ENCODE results near the gene CLDN2. TPM values are rescaled to one million over a fixed set of nuclear protein-coding genes. Genes with fewer than 3 reads are reported as not detected.
"Not testable (repeated sequence)": the region's sequence is repeated elsewhere in the genome, so short reads cannot be mapped to it uniquely, and the experiment has no call there.

The CLDN2 gene
- total RNA-seq (2014; rRNA removed; shearing (Covaris generic)), result 0.03 and 0.10 TPM in 2 replicates
- 0.09 TPM in 1 of 2 replicates, not detected in the other for polyA plus RNA-seq (2015; cell fraction: cytosol; rRNA removed)
- polyA plus RNA-seq (2015; cell fraction: nucleus; rRNA removed), result 0.05 TPM in 1 of 2 replicates, not detected in the other

- DNase-seq (ENCODE audit: low read depth), result no peak
Observed at GRCh38 chrX:106919932-106920452, at the start of gene CLDN2. TSS of gene CLDN2 (plus strand) at chrX:106920402. CDS start at chrX:106928229, 7,827 bp downstream.

GRCh38 chrX:106872796-106873195 lies 47.4 kb upstream of the CLDN2 start:
- DNase-seq (ENCODE audit: low read depth), result not testable (repeated sequence)

GRCh38 chrX:106874075-106874474 lies 46.1 kb upstream of the CLDN2 start:
- no peak for DNase-seq (ENCODE audit: low read depth)

- DNase-seq (ENCODE audit: low read depth), result no peak
Observed at GRCh38 chrX:106875151-106875550, 45.1 kb upstream of the CLDN2 start.

- no peak for DNase-seq (ENCODE audit: low read depth)
Observed at GRCh38 chrX:106889468-106889867, 30.7 kb upstream of the CLDN2 start.

GRCh38 chrX:106891762-106892460 lies 28.3 kb upstream of the CLDN2 start:
- no peak for DNase-seq (ENCODE audit: low read depth)

GRCh38 chrX:106894392-106894909 lies 25.8 kb upstream of the CLDN2 start:
- peak; percentile 71 for DNase-seq (ENCODE audit: low read depth)

- peak; percentile 90 for DNase-seq (ENCODE audit: low read depth)
Observed at GRCh38 chrX:106894978-106895452, 25.2 kb upstream of the CLDN2 start.

- peak; percentile 43 for DNase-seq (ENCODE audit: low read depth)
Observed at GRCh38 chrX:106897259-106897658, 22.9 kb upstream of the CLDN2 start.

GRCh38 chrX:106898462-106898861 lies 21.7 kb upstream of the CLDN2 start:
- DNase-seq (ENCODE audit: low read depth), result peak; percentile 62

- peak; percentile 31 for DNase-seq (ENCODE audit: low read depth)
Observed at GRCh38 chrX:106899276-106899675, 20.9 kb upstream of the CLDN2 start.

- DNase-seq (ENCODE audit: low read depth), result no peak
Observed at GRCh38 chrX:106899841-106900240, 20.4 kb upstream of the CLDN2 start.

GRCh38 chrX:106901341-106901740 lies 18.9 kb upstream of the CLDN2 start:
- no peak for DNase-seq (ENCODE audit: low read depth)

- DNase-seq (ENCODE audit: low read depth), result no peak
Observed at GRCh38 chrX:106901781-106902219, 18.4 kb upstream of the CLDN2 start.

- no peak for DNase-seq (ENCODE audit: low read depth)
Observed at GRCh38 chrX:106902684-106903083, 17.5 kb upstream of the CLDN2 start.

- DNase-seq (ENCODE audit: low read depth), result no peak
Observed at GRCh38 chrX:106903291-106903824, 16.8 kb upstream of the CLDN2 start, which contains the start of gene RIPPLY1. TSS of gene RIPPLY1 (minus strand) at chrX:106903341. CDS start at chrX:106903287, 54 bp downstream.

GRCh38 chrX:106903856-106904528 lies 16.2 kb upstream of the CLDN2 start:
- DNase-seq (ENCODE audit: low read depth), result no peak

- DNase-seq (ENCODE audit: low read depth), result no peak
Observed at GRCh38 chrX:106905064-106905708, 15.0 kb upstream of the CLDN2 start.

GRCh38 chrX:106906361-106906760 lies 13.8 kb upstream of the CLDN2 start:
- DNase-seq (ENCODE audit: low read depth), result no peak

- no peak for DNase-seq (ENCODE audit: low read depth)
Observed at GRCh38 chrX:106912864-106913263, 7.3 kb upstream of the CLDN2 start.

Data from HT1080 (cell line).